ENCODE data around the gene SLFNL1.

SLFNL1 gene

DNA sequence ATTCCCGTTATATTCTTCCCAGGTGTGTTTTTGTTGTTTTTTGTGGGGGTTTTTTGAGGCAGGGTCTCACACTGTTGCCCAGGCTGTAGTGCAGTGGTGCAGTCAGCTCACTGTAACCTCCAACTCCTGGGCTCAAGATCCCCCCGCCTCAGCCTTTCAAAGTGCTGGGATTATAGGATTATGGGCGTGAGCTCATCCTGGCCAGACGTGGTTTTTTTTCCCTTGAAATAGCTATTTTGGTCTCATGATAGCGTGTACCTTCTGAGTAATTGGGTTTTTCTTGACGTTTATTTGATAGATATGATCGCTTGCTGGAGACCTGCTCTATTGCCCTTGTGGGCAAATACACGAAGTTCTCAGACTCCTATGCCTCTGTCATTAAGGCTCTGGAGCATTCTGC lies 24.4 kb downstream of the SLFNL1 start:
- Histone ChIP-seq H2AFZ (ENCODE audit: low read length) (no peak overlapping the region), H3F3A (ENCODE audit: low read depth) (no peaks in the 10 kb centered on the region), H3K9me3 (ENCODE audit: insufficient read depth, low read depth, low read length) (no peaks in the 10 kb centered on the region), H3K4me3 (ENCODE audit: low read length, poor library complexity, severe bottlenecking) (no peak overlapping the region), H3K79me2 (ENCODE audit: insufficient read depth, low read length) (peaks cover 34% of the 10 kb centered on the region; the same call in 1 of the 2 replicates), H3K27me3 (ENCODE audit: insufficient read depth, low read length, poor library complexity, severe bottlenecking) (no peaks in the 10 kb centered on the region), H3K36me3 (ENCODE audit: insufficient read depth, low read length) (peaks cover 92% of the 10 kb centered on the region), H3K4me2 (ENCODE audit: low read depth, low read length, poor library complexity, severe bottlenecking) (no peak overlapping the region), H4K20me1 (ENCODE audit: insufficient read depth, low read length, poor library complexity, severe bottlenecking) (no peaks in the 10 kb centered on the region), H3K9ac (ENCODE audit: low read depth, low read length, poor library complexity, severe bottlenecking) (no peak overlapping the region), H3K4me1 (ENCODE audit: insufficient read depth, low read length, poor library complexity, severe bottlenecking) (no peaks in the 10 kb centered on the region), H3K9me2 (replicated peaks; ENCODE audit: low read depth, low read length) (no peaks in the 10 kb centered on the region)
- TF ChIP-seq, protein P1, sequence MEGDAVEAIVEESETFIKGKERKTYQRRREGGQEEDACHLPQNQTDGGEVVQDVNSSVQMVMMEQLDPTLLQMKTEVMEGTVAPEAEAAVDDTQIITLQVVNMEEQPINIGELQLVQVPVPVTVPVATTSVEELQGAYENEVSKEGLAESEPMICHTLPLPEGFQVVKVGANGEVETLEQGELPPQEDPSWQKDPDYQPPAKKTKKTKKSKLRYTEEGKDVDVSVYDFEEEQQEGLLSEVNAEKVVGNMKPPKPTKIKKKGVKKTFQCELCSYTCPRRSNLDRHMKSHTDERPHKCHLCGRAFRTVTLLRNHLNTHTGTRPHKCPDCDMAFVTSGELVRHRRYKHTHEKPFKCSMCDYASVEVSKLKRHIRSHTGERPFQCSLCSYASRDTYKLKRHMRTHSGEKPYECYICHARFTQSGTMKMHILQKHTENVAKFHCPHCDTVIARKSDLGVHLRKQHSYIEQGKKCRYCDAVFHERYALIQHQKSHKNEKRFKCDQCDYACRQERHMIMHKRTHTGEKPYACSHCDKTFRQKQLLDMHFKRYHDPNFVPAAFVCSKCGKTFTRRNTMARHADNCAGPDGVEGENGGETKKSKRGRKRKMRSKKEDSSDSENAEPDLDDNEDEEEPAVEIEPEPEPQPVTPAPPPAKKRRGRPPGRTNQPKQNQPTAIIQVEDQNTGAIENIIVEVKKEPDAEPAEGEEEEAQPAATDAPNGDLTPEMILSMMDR (conservative IDR thresholded peaks at IDR 0.05; ENCODE audit: low read length), result no peak
- TF ChIP-seq EZH2phosphoT487 (IDR thresholded peaks at IDR 0.05; ENCODE audit: borderline replicate concordance), result no peak

DNA sequence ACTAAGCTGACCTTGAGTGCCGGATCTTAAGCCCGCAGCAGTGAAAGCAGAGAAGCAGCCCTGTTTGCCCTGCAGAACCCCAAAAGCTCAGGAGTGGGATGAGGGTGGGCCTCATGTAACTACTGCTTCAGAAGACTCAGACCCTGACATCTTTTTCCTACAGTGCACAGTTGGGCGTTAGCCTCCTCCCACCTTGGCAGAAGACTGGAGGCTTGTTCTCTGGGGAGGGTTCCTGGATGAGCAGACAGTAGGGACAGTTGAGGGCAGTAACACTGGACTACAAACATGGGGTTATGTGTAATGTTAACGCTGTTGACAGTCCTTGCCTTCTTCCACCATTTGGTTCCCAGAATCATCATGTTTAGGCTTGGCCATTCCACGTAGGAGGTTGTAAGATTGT lies 32.5 kb downstream of the SLFNL1 start:
- Histone ChIP-seq H3K9me3 (ENCODE audit: insufficient read depth, low read depth, low read length) (no peaks in the 10 kb centered on the region), H3K9me2 (replicated peaks; ENCODE audit: low read depth, low read length) (no peaks in the 10 kb centered on the region), H3K4me1 (ENCODE audit: insufficient read depth, low read length, poor library complexity, severe bottlenecking) (peaks cover 36% of the 10 kb centered on the region), H3K27me3 (ENCODE audit: insufficient read depth, low read length, poor library complexity, severe bottlenecking) (no peaks in the 10 kb centered on the region), H3K36me3 (ENCODE audit: insufficient read depth, low read length) (peaks cover 97% of the 10 kb centered on the region), H3F3A (ENCODE audit: low read depth) (no peaks in the 10 kb centered on the region), H3K4me2 (ENCODE audit: low read depth, low read length, poor library complexity, severe bottlenecking) (no peak overlapping the region), H3K79me2 (ENCODE audit: insufficient read depth, low read length) (peaks cover 57% of the 10 kb centered on the region), H3K9ac (ENCODE audit: low read depth, low read length, poor library complexity, severe bottlenecking) (no peak overlapping the region), H2AFZ (ENCODE audit: low read length) (no peak overlapping the region), H4K20me1 (ENCODE audit: insufficient read depth, low read length, poor library complexity, severe bottlenecking) (peaks cover 26% of the 10 kb centered on the region), H3K4me3 (ENCODE audit: low read length, poor library complexity, severe bottlenecking) (no peak overlapping the region)
- TF ChIP-seq EZH2phosphoT487 (IDR thresholded peaks at IDR 0.05; ENCODE audit: borderline replicate concordance), result no peak
- TF ChIP-seq, protein P1 (conservative IDR thresholded peaks at IDR 0.05; ENCODE audit: low read length), result no peak

GRCh38 chr1:40988280-40988679 lies 33.2 kb downstream of the SLFNL1 start:
- Histone ChIP-seq H2AFZ (ENCODE audit: low read length) (no peak overlapping the region), H3K9me2 (replicated peaks; ENCODE audit: low read depth, low read length) (no peaks in the 10 kb centered on the region), H3K36me3 (ENCODE audit: insufficient read depth, low read length) (peaks cover 97% of the 10 kb centered on the region), H3K27me3 (ENCODE audit: insufficient read depth, low read length, poor library complexity, severe bottlenecking) (no peaks in the 10 kb centered on the region), H3K4me3 (ENCODE audit: low read length, poor library complexity, severe bottlenecking) (no peak overlapping the region), H4K20me1 (ENCODE audit: insufficient read depth, low read length, poor library complexity, severe bottlenecking) (peaks cover 34% of the 10 kb centered on the region), H3K79me2 (ENCODE audit: insufficient read depth, low read length) (peaks cover 59% of the 10 kb centered on the region), H3K4me1 (ENCODE audit: insufficient read depth, low read length, poor library complexity, severe bottlenecking) (peaks cover 44% of the 10 kb centered on the region), H3F3A (ENCODE audit: low read depth) (no peaks in the 10 kb centered on the region), H3K9me3 (ENCODE audit: insufficient read depth, low read depth, low read length) (no peaks in the 10 kb centered on the region), H3K4me2 (ENCODE audit: low read depth, low read length, poor library complexity, severe bottlenecking) (no peak overlapping the region), H3K9ac (ENCODE audit: low read depth, low read length, poor library complexity, severe bottlenecking) (no peak overlapping the region)
- TF ChIP-seq EZH2phosphoT487 (IDR thresholded peaks at IDR 0.05; ENCODE audit: borderline replicate concordance), result no peak
- TF ChIP-seq, protein P1 (conservative IDR thresholded peaks at IDR 0.05; ENCODE audit: low read length), result no peak
